Esophagus muscularis mucosa (tissue), 3 donors: ENCODE data around the gene DCLK2.
A peak's percentile ranks its signal among the peaks of the same experiment; 100 is the strongest.

Experiments
- CTCF ChIP-seq, 3 experiments: fragments of 200-600 bp in 2 of 3; fragments of 450-650 bp in 1 of 3; sonication (generic) in 2 of 3; IDR thresholded peaks; one replicate each; pipeline ENCODE4 v1.5.1; 2017 to 2019; ENCODE audit warnings: antibody characterized with exemption in 3 of 3, mild to moderate bottlenecking in 2 of 3, moderate library complexity in 1 of 3
- POLR2A ChIP-seq: fragments of 450-650 bp; IDR thresholded peaks from one replicate; pipeline ENCODE4 v1.6.1; 2017; ENCODE audit warnings: antibody characterized with exemption, moderate library complexity, mild to moderate bottlenecking, low read depth
- POLR2AphosphoS5 ChIP-seq, 2 donors: sonication (generic); formaldehyde crosslinking; IDR thresholded peaks; one replicate each; pipeline ENCODE4 v1.6.1; 2017; ENCODE audit warnings: antibody characterized with exemption in 2 of 2

GRCh38 chr4:150209140-150209829 is 131.0 kb downstream of the DCLK2 start:
- TF ChIP-seq CTCF (IDR thresholded peaks at IDR 0.05) (peak; percentile 60 to 66 (median 65)), POLR2A (no peak), POLR2AphosphoS5 (IDR thresholded peaks at IDR 0.05) (peak in 1 of 2 donors; percentile 11)
